Mucosa of gallbladder (tissue), 1 donor: Measurements from ENCODE around the gene ZNF485. TPM values are rescaled to one million over a fixed set of nuclear protein-coding genes. Genes with fewer than 3 reads are reported as not detected.

Experiments used
- total RNA-seq: library from RNA; stranded (reverse); gene quantifications from one replicate; pipeline ENCODE4 v1.2.1, GENCODE V29; 2021
- donor health status: DM: no; HTN: no; CAD: no.

ZNF485 gene
- total RNA-seq, 1 donor from 2014 or later: 3.3 TPM

Other genes with a start within 250 kb of the ZNF485 start
- 1.6 TPM for gene FXYD4, start 234.8 kb upstream of the ZNF485 start, total RNA-seq
- gene HNRNPF, start 197.3 kb upstream of the ZNF485 start, total RNA-seq: 184 TPM
- gene ZNF487, start 169.3 kb upstream of the ZNF485 start, total RNA-seq: 5.9 TPM
- 3.3 TPM for gene ZNF239, start 31.8 kb upstream of the ZNF485 start, total RNA-seq
- gene ZNF32, start 42.4 kb downstream of the ZNF485 start, total RNA-seq: 46.2 TPM